ENCODE measurements around the gene TRABD2A.

TRABD2A gene

DNA sequence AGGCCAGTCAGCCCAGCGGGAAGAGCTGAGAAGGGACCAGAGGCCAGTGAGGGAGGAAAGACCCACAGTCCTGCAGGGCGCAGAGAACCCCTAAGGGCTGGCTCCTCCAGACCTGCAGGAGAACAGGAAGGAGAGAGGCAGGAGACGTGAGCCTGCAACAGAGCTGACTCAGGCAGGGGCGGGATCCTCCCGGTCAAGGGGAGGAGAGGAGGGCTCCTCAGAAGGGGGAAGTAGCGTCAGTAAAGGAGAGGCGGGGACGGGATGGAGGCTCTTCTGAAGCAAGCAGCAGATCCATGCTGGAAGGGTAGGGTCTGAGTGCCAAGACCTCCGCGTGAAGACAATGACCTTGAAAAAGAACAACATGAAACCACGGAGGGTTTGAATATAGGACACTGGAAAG, 50.8 kb downstream of the TRABD2A start:
- H3K9me3 ChIP-seq (ENCODE audit: low read length), result no peaks in the 10 kb centered on the region

DNA sequence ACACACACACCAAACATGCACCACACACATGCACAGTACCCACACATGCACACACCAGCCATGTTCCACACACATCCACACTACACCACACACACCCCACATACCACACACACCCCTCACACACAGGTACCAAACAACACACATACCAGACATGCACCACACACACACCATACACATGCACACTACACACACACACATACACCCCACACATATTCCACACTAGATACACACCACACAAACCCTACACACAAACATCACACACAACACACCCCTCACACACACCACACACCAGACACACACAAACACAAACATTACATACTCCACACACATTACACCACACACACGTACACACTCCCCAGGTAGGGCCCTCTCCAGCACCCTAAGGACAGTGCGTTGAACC, 51.2 kb downstream of the TRABD2A start:
- H3K36me3 ChIP-seq (ENCODE audit: insufficient read depth, low read length), result no peaks in the 10 kb centered on the region
- no peak overlapping the region for H3K4me3 ChIP-seq (ENCODE audit: low read length)
- H3K4me1 ChIP-seq (ENCODE audit: insufficient read depth, low read length), result no peaks in the 10 kb centered on the region
- no peak overlapping the region for H2AFZ ChIP-seq (ENCODE audit: low read depth, low read length)
- H3K27me3 ChIP-seq (ENCODE audit: insufficient read depth, low read length), result no peaks in the 10 kb centered on the region
- no peaks in the 10 kb centered on the region for H3K9me3 ChIP-seq (ENCODE audit: low read length)

More for the DNA sequence above, 50.8 kb downstream of the TRABD2A start:
- Histone ChIP-seq H3K36me3 (ENCODE audit: insufficient read depth, low read length) (no peaks in the 10 kb centered on the region), H3K4me3 (ENCODE audit: low read length) (no peak overlapping the region), H3K27me3 (ENCODE audit: insufficient read depth, low read length) (no peaks in the 10 kb centered on the region), H3K4me1 (ENCODE audit: insufficient read depth, low read length) (no peaks in the 10 kb centered on the region), H2AFZ (ENCODE audit: low read depth, low read length) (no peak overlapping the region)

DNA sequence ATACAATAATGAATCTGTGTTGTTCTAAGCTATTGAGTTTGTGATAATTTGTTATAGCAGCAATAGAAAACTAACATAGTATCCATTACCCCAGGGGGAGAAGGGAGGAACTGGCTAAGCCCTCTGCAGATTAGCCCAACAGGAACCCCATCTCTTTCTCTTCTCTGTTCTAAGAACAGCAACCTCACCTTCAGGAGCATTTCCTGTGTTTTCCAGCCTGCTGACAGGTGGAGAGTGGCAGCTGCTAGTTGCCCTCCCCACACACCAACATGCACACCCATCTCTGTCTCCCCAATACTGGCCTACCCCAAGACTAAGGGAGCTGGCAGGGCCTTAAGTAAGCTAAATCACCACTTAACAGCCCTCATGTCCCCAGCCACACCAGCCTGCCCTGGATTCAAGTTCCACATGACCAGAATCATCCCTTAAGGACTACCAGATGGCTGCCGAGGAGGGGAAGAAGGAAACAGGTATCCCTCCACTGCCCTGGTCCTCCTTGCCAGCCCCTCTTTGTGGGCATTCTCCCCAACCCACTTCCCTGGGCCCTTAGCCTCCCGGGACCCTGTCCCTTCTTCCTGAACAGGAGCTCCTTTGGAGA, 52.8 kb downstream of the TRABD2A start:
- H3K4me3 ChIP-seq (ENCODE audit: low read length), result no peak overlapping the region
- H3K27me3 ChIP-seq (ENCODE audit: insufficient read depth, low read length), result no peaks in the 10 kb centered on the region
- no peaks in the 10 kb centered on the region for H3K9me3 ChIP-seq (ENCODE audit: low read length)
- H3K4me1 ChIP-seq (ENCODE audit: insufficient read depth, low read length), result no peaks in the 10 kb centered on the region
- H2AFZ ChIP-seq (ENCODE audit: low read depth, low read length), result no peak overlapping the region
- H3K36me3 ChIP-seq (ENCODE audit: insufficient read depth, low read length), result no peaks in the 10 kb centered on the region

DNA sequence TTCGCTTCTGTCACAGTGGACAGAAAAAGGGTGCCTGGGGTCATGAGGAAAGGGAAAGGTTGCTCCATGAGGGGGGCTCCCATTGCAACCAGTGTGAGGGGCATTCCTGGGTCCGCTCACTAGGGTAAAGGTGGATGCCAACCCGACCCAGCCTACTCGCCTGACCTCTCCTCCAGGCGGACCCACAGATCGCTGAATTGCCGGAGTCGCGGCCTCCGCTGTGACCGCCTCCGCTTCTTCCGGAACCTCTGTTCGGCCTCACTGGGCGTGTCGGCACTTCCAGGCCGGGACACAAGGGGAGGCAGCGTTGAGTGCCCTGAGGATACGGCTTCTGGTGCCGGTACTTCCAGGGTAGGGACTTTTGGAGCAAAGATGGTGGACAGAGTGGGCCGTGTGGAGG, 57.1 kb downstream of the TRABD2A start:
- no peak overlapping the region for H3K4me3 ChIP-seq (ENCODE audit: low read length)
- no peak overlapping the region for H2AFZ ChIP-seq (ENCODE audit: low read depth, low read length)
- no peaks in the 10 kb centered on the region for H3K4me1 ChIP-seq (ENCODE audit: insufficient read depth, low read length)
- H3K36me3 ChIP-seq (ENCODE audit: insufficient read depth, low read length), result no peaks in the 10 kb centered on the region
- H3K27me3 ChIP-seq (ENCODE audit: insufficient read depth, low read length), result no peaks in the 10 kb centered on the region
- H3K9me3 ChIP-seq (ENCODE audit: low read length), result no peaks in the 10 kb centered on the region

DNA sequence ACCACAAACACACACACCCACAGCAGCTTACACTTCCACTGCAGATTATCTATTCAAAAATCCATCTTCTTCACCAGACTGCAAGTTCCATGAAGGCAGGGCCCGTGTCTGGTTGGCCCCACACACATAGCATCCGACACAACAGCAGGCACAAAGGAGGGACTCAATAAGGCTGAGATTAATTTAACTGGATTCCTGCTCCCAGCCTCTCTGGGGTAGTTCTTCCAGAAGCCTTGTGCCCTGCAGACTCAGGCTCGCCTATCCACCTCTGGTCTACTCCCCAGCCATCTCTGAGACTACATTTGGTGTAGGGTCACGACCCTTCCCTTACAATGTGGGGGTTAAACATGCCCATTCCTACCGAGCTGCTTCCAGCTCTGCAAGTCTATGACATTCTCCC, 57.7 kb downstream of the TRABD2A start:
- H3K27me3 ChIP-seq (ENCODE audit: insufficient read depth, low read length), result no peaks in the 10 kb centered on the region
- H3K4me3 ChIP-seq (ENCODE audit: low read length), result no peak overlapping the region
- H3K4me1 ChIP-seq (ENCODE audit: insufficient read depth, low read length), result no peaks in the 10 kb centered on the region
- no peaks in the 10 kb centered on the region for H3K36me3 ChIP-seq (ENCODE audit: insufficient read depth, low read length)
- H3K9me3 ChIP-seq (ENCODE audit: low read length), result no peaks in the 10 kb centered on the region
- no peak overlapping the region for H2AFZ ChIP-seq (ENCODE audit: low read depth, low read length)

DNA sequence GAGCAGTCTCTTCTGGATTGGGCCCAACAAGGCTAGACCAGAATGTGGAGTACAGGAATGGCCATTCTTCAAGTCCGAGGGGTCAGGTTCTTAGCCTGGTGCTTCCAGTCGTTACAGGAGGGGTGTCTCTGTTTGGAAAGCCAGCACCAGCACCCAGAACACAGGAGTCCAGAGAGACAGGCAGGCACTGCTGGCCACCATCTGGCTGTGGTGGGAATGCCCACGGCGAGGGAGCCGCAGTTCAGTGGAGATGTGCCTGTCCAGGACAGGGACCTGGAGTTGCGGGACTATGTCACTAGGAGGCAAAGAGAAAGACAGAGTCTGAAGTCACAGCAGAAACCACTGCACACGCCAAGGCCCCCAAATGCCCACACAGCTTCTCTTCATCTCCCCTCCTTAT, 59.1 kb downstream of the TRABD2A start:
- Histone ChIP-seq H3K4me1 (ENCODE audit: insufficient read depth, low read length) (no peaks in the 10 kb centered on the region), H3K27me3 (ENCODE audit: insufficient read depth, low read length) (no peaks in the 10 kb centered on the region), H3K4me3 (ENCODE audit: low read length) (no peak overlapping the region), H2AFZ (ENCODE audit: low read depth, low read length) (no peak overlapping the region), H3K36me3 (ENCODE audit: insufficient read depth, low read length) (no peaks in the 10 kb centered on the region), H3K9me3 (ENCODE audit: low read length) (no peaks in the 10 kb centered on the region)

DNA sequence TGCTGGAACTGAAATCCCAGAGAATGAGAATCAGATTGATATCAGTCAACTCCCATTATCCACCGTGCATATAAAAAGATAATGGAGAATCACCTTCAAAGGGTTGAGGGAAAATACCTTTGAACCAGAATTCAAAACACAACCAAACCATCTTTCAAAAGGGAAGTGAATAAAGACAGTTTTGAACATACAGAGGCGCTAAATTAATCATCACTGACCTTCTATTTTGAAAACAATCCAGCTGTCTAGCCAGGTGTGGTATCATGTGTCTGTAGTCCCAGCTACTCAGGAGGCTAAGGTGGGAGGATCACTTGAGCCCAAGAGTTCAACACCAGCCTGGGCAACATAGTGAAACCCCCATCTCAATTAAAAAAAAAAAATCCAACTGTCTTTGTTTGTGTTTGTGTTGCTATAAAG, 63.6 kb downstream of the TRABD2A start:
- H3K9me3 ChIP-seq (ENCODE audit: low read length), result no peaks in the 10 kb centered on the region
- no peak overlapping the region for H2AFZ ChIP-seq (ENCODE audit: low read depth, low read length)
- no peak overlapping the region for H3K4me3 ChIP-seq (ENCODE audit: low read length)
- no peaks in the 10 kb centered on the region for H3K4me1 ChIP-seq (ENCODE audit: insufficient read depth, low read length)
- H3K27me3 ChIP-seq (ENCODE audit: insufficient read depth, low read length), result no peaks in the 10 kb centered on the region
- no peaks in the 10 kb centered on the region for H3K36me3 ChIP-seq (ENCODE audit: insufficient read depth, low read length)

DNA sequence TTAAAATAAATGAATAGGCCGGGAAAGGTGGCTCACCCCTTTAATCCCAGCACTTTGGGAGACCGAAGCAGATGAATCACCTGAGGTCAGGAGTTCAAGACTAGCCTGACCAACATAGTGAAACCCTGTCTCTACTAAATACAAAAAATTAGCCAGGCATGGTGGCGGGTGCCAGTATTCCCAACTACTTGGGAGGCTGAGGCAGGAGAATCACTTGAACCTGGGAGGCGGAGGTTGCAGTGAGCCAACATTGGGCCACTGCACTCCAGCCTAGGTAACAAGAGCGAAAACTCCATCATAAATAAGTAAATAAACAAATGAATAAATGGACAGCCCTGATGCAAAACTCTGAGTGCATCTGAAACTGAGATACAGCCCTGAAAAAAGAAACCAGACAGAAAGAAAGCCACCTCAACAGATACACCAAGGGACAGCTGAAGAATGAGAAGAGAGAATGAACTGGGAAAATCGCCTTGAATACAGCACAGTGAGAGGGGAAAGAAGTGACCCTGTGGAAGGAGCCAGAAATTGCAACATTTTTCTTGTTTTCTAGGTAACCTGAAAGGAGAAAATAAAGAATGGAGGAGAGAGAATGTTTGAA, 64.4 kb downstream of the TRABD2A start:
- H3K27me3 ChIP-seq (ENCODE audit: insufficient read depth, low read length), result no peaks in the 10 kb centered on the region
- no peaks in the 10 kb centered on the region for H3K36me3 ChIP-seq (ENCODE audit: insufficient read depth, low read length)
- H3K4me1 ChIP-seq (ENCODE audit: insufficient read depth, low read length), result no peaks in the 10 kb centered on the region
- no peaks in the 10 kb centered on the region for H3K9me3 ChIP-seq (ENCODE audit: low read length)
- no peak overlapping the region for H3K4me3 ChIP-seq (ENCODE audit: low read length)
- H2AFZ ChIP-seq (ENCODE audit: low read depth, low read length), result no peak overlapping the region

DNA sequence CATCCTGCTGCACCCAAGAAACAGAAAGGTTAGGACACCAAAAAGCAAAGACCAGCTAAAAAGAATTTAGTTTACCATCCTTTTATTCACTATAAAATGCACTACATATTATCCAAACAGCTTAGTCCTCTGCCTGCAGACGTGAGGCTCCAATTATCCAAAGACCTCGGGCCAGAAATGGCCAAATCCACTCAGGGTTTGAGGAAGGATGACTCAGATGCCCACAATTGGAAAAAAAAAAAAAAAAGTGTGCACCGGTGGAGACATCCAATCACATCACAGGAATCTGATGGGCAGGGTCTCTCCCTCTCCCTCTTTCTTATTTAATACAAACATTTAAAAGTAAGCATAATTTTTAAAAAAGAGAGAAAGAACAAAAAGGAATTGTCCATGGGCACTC, 65.7 kb downstream of the TRABD2A start:
- Histone ChIP-seq H3K4me3 (ENCODE audit: low read length) (no peak overlapping the region), H3K4me1 (ENCODE audit: insufficient read depth, low read length) (no peaks in the 10 kb centered on the region), H3K36me3 (ENCODE audit: insufficient read depth, low read length) (no peaks in the 10 kb centered on the region), H3K9me3 (ENCODE audit: low read length) (no peaks in the 10 kb centered on the region), H2AFZ (ENCODE audit: low read depth, low read length) (no peak overlapping the region), H3K27me3 (ENCODE audit: insufficient read depth, low read length) (no peaks in the 10 kb centered on the region)

DNA sequence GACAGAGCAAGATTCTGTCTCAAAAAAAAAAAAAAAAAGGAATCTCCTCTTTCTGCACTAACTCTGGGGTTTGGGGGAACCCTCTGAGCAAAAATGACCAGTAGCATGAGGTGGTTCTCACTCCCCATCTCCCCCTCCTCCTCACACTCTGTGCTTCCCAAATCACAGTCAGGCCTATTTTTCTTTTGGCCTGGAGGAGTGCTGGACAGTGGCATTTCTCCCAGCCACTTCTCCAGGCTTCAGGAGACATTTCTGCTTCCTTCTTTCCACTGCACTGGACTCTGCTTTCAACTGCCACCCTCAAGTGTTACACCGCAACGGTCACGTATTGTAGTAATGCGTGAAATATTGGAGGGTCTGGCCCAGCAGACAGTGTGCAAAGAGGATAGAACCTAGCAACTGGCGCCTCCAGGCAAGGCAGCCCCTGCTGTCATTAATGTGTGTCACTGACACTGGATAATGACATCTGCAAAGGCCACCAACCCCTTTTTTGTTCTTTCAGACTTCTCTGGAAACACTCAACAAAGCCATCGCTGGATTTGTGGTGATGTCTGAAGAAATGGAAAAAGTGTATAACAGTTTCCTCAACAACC, 68.9 kb downstream of the TRABD2A start:
- Histone ChIP-seq H3K4me1 (ENCODE audit: insufficient read depth, low read length) (no peaks in the 10 kb centered on the region), H3K27me3 (ENCODE audit: insufficient read depth, low read length) (no peaks in the 10 kb centered on the region)

DNA sequence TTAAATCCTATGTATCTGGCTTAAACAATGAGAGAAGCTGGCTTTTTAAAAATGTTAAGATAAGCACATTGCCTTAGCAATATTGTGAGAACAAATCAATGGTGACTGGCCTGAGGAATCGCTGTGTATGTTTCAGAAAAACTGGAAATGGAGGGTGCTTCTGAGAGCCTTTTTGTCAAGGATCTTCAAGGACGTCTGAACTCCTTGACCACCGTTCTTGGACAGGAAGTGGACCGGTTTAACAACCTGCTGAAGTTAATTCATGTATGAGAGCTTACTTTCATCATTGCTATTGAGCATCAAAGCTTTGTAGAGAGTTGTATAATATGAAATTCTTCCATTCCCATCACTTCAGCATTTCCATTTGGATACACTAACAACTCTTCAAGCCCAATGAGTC, 72.6 kb downstream of the TRABD2A start:
- Histone ChIP-seq H3K4me1 (ENCODE audit: insufficient read depth, low read length) (no peaks in the 10 kb centered on the region), H3K4me3 (ENCODE audit: low read length) (no peak overlapping the region), H3K36me3 (ENCODE audit: insufficient read depth, low read length) (no peaks in the 10 kb centered on the region), H2AFZ (ENCODE audit: low read depth, low read length) (no peak overlapping the region), H3K27me3 (ENCODE audit: insufficient read depth, low read length) (no peaks in the 10 kb centered on the region), H3K9me3 (ENCODE audit: low read length) (no peaks in the 10 kb centered on the region)

More for the DNA sequence above, 68.9 kb downstream of the TRABD2A start:
- H3K9me3 ChIP-seq (ENCODE audit: low read length), result no peaks in the 10 kb centered on the region
- H3K36me3 ChIP-seq (ENCODE audit: insufficient read depth, low read length), result no peaks in the 10 kb centered on the region
- no peak overlapping the region for H2AFZ ChIP-seq (ENCODE audit: low read depth, low read length)
- no peak overlapping the region for H3K4me3 ChIP-seq (ENCODE audit: low read length)

DNA sequence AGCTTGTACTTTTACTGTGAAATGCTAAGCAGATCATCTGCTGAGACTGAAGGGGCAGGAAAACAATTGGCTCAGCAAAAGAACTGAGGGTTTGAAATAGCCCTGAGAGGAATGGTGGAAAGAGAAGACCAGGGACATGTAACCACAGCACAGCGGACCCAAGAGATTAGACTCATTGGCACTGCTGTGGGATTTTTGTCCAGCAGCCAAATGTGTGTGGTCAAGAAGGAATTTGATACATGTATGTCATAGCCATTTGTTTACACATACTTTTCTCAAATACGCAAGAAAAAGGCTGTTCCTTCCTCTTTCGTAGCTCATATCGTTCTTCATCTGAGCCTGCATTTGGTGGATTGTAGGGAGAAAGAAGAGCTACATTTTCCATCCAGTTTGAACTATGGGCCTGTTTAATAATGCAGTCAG, 73.8 kb downstream of the TRABD2A start:
- no peaks in the 10 kb centered on the region for H3K27me3 ChIP-seq (ENCODE audit: insufficient read depth, low read length)
- H3K9me3 ChIP-seq (ENCODE audit: low read length), result no peaks in the 10 kb centered on the region
- no peak overlapping the region for H3K4me3 ChIP-seq (ENCODE audit: low read length)
- no peaks in the 10 kb centered on the region for H3K36me3 ChIP-seq (ENCODE audit: insufficient read depth, low read length)
- H2AFZ ChIP-seq (ENCODE audit: low read depth, low read length), result no peak overlapping the region
- H3K4me1 ChIP-seq (ENCODE audit: insufficient read depth, low read length), result no peaks in the 10 kb centered on the region

DNA sequence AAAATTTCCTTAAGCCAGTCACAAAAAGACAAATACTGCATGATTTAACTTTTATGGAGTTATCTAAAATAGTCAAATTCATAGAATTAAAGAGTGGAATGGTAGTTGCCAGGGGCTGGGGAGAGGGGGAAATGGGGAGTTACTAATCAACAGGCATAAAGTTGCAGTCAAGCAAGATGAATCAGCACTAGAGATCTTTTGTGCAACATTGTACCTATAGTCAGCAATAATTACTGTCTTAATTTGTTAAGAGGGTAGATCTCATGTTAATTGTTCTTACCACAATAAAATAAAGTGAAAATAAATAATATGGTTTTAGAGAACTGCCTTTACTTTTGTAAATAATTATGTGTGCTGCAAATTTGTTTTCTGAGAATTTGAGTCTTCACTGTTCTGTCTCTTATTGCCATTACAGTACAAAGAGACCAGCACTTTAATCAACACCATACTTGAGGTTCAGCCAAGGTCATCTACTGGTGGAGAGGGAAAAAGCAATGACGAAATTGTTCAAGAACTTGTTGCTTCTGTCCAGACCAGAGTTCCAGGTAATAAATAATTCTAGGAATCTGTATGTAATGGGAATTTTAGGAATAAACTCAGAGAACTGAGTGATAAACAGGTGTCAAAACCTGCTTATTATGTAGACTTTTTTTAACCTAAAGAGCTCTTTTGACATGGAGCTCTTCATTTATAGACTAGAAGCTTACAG, 75.5 kb downstream of the TRABD2A start:
- Histone ChIP-seq H3K27me3 (ENCODE audit: insufficient read depth, low read length) (no peaks in the 10 kb centered on the region), H3K4me1 (ENCODE audit: insufficient read depth, low read length) (no peaks in the 10 kb centered on the region), H3K4me3 (ENCODE audit: low read length) (no peak overlapping the region), H2AFZ (ENCODE audit: low read depth, low read length) (no peak overlapping the region), H3K36me3 (ENCODE audit: insufficient read depth, low read length) (no peaks in the 10 kb centered on the region), H3K9me3 (ENCODE audit: low read length) (no peaks in the 10 kb centered on the region)
